ENCODE measurements around the gene ADGRL3.

GRCh38 chr4:61332693-61333092 lies 132.6 kb downstream of the ADGRL3 start:
- TF ChIP-seq CTCF (IDR thresholded peaks at IDR 0.05; ENCODE audit: borderline replicate concordance, extremely low read depth, low read length, poor library complexity, severe bottlenecking) = no peak
- TF ChIP-seq EZH2 (IDR thresholded peaks at IDR 0.05; ENCODE audit: borderline replicate concordance, low read depth, low read length, severe bottlenecking) = no peak
